ENCODE measurements around the gene OLFML3. TPM values are rescaled to one million over a fixed set of nuclear protein-coding genes. Genes with fewer than 3 reads are reported as not detected.

OLFML3 gene
- total and polyA plus RNA-seq, 2 donors (not counting 1 experiment from before 2014, with no cell fraction given) = 0.32 TPM; not detected in 1

DNA sequence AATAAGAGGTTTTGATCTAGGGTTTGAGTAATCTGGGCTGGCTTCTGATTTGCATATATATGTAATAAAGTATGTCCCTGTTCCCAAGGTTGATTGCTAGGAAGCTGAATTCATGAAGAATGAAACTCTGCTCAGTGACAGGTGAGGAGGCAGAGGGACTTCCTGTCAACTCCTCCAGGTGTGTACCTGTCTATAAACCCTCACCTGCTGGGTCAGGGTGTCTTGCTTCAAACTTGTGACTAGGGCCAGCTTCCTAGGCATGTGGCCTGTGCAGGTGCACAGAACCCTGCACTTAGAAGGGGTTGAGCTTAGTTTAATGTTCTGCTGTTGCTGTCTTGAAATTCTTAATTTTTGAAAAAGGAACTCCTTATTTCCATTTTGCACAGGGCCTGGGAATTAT lies 21.1 kb downstream of the OLFML3 start:
- intact Hi-C loops (cut with micrococcal nuclease) = no loop called here
- H3K4me1 Mint-ChIP-seq = no peaks in the 10 kb centered on the region
- no peak overlapping the region for H3K27ac Mint-ChIP-seq

DNA sequence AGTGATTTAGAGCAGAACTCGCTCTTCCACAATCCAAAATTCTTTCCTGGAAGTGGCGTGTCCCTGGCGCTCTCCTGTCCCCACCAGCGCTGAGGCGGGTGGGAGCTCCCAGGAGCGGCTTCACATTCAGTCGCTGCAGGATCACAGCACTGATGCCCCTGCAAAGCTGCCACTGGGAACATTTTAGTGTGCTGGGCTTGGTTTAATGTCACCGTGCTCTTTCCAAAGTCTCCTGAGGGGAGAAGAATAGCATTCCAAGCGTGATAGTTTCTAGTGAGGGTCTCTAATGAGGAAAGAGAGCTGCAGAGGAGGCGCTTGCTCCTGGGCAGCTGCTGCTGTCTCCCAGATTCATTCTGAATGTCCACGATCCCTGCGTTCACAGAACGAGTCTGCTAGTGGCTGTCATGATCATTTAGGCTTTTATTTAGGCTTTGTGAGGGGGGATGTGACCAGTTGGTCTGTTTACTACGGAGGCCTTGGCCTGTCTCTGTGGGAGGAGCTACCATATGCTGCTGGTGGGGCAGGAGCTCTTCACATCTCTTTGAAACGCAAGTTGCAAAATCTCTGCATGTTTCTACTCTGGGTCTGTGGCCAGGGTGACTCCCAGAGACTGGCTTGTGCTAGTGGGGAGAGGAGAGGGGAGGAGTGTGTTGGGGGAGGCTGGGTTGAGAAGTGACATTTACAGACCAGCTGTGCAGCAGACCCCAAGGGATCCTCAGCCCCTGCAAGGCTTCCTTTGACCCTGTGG lies 23.4 kb downstream of the OLFML3 start:
- DNase-seq (no peak), ATAC-seq (ENCODE audit: low read depth) (no peak)
- intact Hi-C loops (cut with micrococcal nuclease) = no loop called here
- no peaks in the 10 kb centered on the region for H3K79me2 ChIP-seq (ENCODE audit: control insufficient read depth, insufficient read depth, low read length)
- Mint-ChIP-seq H3K9me3 (ENCODE audit: insufficient read depth) (no peaks in the 10 kb centered on the region), H3K27me3 (peaks cover 36% of the 10 kb centered on the region), H3K4me3 (no peak overlapping the region), H3K4me1 (no peaks in the 10 kb centered on the region), H3K27ac (no peak overlapping the region)
- no peak overlapping the region for H3K9ac ChIP-seq (ENCODE audit: low read length)
- no peak overlapping the region for H3K4me2 ChIP-seq (replicated peaks; ENCODE audit: low read depth, low read length, poor library complexity, severe bottlenecking)
- TF ChIP-seq, protein P1, sequence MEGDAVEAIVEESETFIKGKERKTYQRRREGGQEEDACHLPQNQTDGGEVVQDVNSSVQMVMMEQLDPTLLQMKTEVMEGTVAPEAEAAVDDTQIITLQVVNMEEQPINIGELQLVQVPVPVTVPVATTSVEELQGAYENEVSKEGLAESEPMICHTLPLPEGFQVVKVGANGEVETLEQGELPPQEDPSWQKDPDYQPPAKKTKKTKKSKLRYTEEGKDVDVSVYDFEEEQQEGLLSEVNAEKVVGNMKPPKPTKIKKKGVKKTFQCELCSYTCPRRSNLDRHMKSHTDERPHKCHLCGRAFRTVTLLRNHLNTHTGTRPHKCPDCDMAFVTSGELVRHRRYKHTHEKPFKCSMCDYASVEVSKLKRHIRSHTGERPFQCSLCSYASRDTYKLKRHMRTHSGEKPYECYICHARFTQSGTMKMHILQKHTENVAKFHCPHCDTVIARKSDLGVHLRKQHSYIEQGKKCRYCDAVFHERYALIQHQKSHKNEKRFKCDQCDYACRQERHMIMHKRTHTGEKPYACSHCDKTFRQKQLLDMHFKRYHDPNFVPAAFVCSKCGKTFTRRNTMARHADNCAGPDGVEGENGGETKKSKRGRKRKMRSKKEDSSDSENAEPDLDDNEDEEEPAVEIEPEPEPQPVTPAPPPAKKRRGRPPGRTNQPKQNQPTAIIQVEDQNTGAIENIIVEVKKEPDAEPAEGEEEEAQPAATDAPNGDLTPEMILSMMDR (IDR thresholded peaks at IDR 0.05) = no peak
- no peak for TF ChIP-seq EZH2 (IDR thresholded peaks at IDR 0.05; ENCODE audit: borderline replicate concordance, insufficient read depth, low read depth, low read length, poor library complexity, severe bottlenecking)
- ChIA-PET POLR2A (no interaction called here), CTCF (no interaction called here)
- H3K27ac ChIP-seq (ENCODE audit: low read length in 2 of 2) = no peak overlapping the region
- H4K20me1 ChIP-seq (ENCODE audit: control insufficient read depth, insufficient read depth, low read length, poor library complexity, severe bottlenecking) = no peaks in the 10 kb centered on the region
- no peak overlapping the region for H2AFZ ChIP-seq (ENCODE audit: insufficient read depth, low read depth, low read length, poor library complexity, severe bottlenecking)
- 89% methylated on average over 15 of the region's 15 CpGs for WGBS (ENCODE audit: insufficient coverage)
- no peaks in the 10 kb centered on the region for H3K36me3 ChIP-seq (replicated peaks in 1 of 2; ENCODE audit: control extremely low read depth in 1 of 2, control insufficient read depth in 1 of 2, extremely low read depth in 1 of 2, insufficient read depth in 2 of 2, low read length in 1 of 2)
- peaks cover 0 to 10% (median 0%) of the 10 kb centered on the region in 3 donors for H3K9me3 ChIP-seq (ENCODE audit: control extremely low read depth in 1 of 3, control insufficient read depth in 2 of 3, insufficient read depth in 1 of 3, low read length in 2 of 3)
- peaks cover 0 to 10% (median 0%) of the 10 kb centered on the region in 4 experiments for H3K27me3 ChIP-seq (replicated peaks in 1 of 4; ENCODE audit: control extremely low read depth in 1 of 4, control insufficient read depth in 3 of 4, insufficient read depth in 4 of 4, low read length in 3 of 4)
- no peaks in the 10 kb centered on the region for H3K4me1 ChIP-seq (ENCODE audit: control insufficient read depth in 2 of 2, insufficient read depth in 2 of 2, low read length in 2 of 2)
- no peak overlapping the region for H3K4me3 ChIP-seq (ENCODE audit: control extremely low read depth in 1 of 5, extremely low read depth in 1 of 5, insufficient read depth in 1 of 5, low read depth in 2 of 5, low read length in 4 of 5)

More for the DNA sequence above, 21.1 kb downstream of the OLFML3 start:
- Histone ChIP-seq H3K36me3 (replicated peaks in 1 of 2; ENCODE audit: control extremely low read depth in 1 of 2, control insufficient read depth in 1 of 2, extremely low read depth in 1 of 2, insufficient read depth in 2 of 2, low read length in 1 of 2) (no peaks in the 10 kb centered on the region), H3K27me3 (replicated peaks in 1 of 4; ENCODE audit: control extremely low read depth in 1 of 4, control insufficient read depth in 3 of 4, insufficient read depth in 4 of 4, low read length in 3 of 4) (peaks cover 0 to 10% (median 0%) of the 10 kb centered on the region in 4 experiments), H3K4me3 (ENCODE audit: control extremely low read depth in 1 of 5, extremely low read depth in 1 of 5, insufficient read depth in 1 of 5, low read depth in 2 of 5, low read length in 4 of 5) (no peak overlapping the region), H4K20me1 (ENCODE audit: control insufficient read depth, insufficient read depth, low read length, poor library complexity, severe bottlenecking) (no peaks in the 10 kb centered on the region), H3K27ac (ENCODE audit: low read length in 2 of 2) (no peak overlapping the region), H3K79me2 (ENCODE audit: control insufficient read depth, insufficient read depth, low read length) (no peaks in the 10 kb centered on the region), H3K4me1 (ENCODE audit: control insufficient read depth in 2 of 2, insufficient read depth in 2 of 2, low read length in 2 of 2) (no peaks in the 10 kb centered on the region), H2AFZ (ENCODE audit: insufficient read depth, low read depth, low read length, poor library complexity, severe bottlenecking) (no peak overlapping the region), H3K9ac (ENCODE audit: low read length) (no peak overlapping the region), H3K9me3 (ENCODE audit: control extremely low read depth in 1 of 3, control insufficient read depth in 2 of 3, insufficient read depth in 1 of 3, low read length in 2 of 3) (peaks cover 1 to 6% (median 2%) of the 10 kb centered on the region in 3 donors), H3K4me2 (replicated peaks; ENCODE audit: low read depth, low read length, poor library complexity, severe bottlenecking) (no peak overlapping the region)
- TF ChIP-seq, protein P1 (IDR thresholded peaks at IDR 0.05) = no peak
- TF ChIP-seq EZH2 (IDR thresholded peaks at IDR 0.05; ENCODE audit: borderline replicate concordance, insufficient read depth, low read depth, low read length, poor library complexity, severe bottlenecking) = no peak
- Mint-ChIP-seq H3K9me3 (ENCODE audit: insufficient read depth) (peaks cover 3% of the 10 kb centered on the region), H3K27me3 (peaks cover 31% of the 10 kb centered on the region), H3K4me3 (no peak overlapping the region)
- POLR2A ChIA-PET = no interaction called here
- CTCF ChIA-PET = no interaction called here
- no peak for ATAC-seq (ENCODE audit: low read depth)
- no peak for DNase-seq

Data from B cell (primary cell).